ENCODE results near the gene ADAM17.

- TF ChIP-seq ZNF384 (IDR thresholded peaks at IDR 0.05) (no peak), FOXM1 (IDR thresholded peaks at IDR 0.05; ENCODE audit: borderline replicate concordance) (no peak), SUZ12 (IDR thresholded peaks at IDR 0.05) (no peak), ARNT (IDR thresholded peaks at IDR 0.05) (no peak)
These were observed 38.4 kb downstream of the ADAM17 start for GRCh38 chr2:9517118-9517782.

Data from HEK293T (cell line).